ENCODE measurements around the gene CDK6.
"Not testable (repeated sequence)": the region's sequence is repeated elsewhere in the genome, so short reads cannot be mapped to it uniquely, and the experiment has no call there.

The CDK6 gene

GRCh38 chr7:92836489-92836999 is at the start of gene CDK6:
TSS of gene CDK6 (minus strand) at chr7:92836573. CDS start at chr7:92833323, 3,250 bp downstream.
- no peak for DNase-seq (ENCODE audit: low read depth)

GRCh38 chr7:92886039-92886438 is 49.7 kb upstream of the CDK6 start:
- not testable (repeated sequence) for DNase-seq (ENCODE audit: low read depth)

GRCh38 chr7:92884218-92884617 is 47.8 kb upstream of the CDK6 start:
- DNase-seq (ENCODE audit: low read depth) = no peak

GRCh38 chr7:92882760-92883159 is 46.4 kb upstream of the CDK6 start:
- DNase-seq (ENCODE audit: low read depth) = no peak

- DNase-seq (ENCODE audit: low read depth) = no peak
Observed at GRCh38 chr7:92881091-92881485, 44.7 kb upstream of the CDK6 start.

- no peak for DNase-seq (ENCODE audit: low read depth)
Observed at GRCh38 chr7:92880212-92881090, 44.1 kb upstream of the CDK6 start.

- no peak for DNase-seq (ENCODE audit: low read depth)
Observed at GRCh38 chr7:92877367-92877766, 41.0 kb upstream of the CDK6 start.

- no peak for DNase-seq (ENCODE audit: low read depth)
Observed at GRCh38 chr7:92876836-92877235, 40.5 kb upstream of the CDK6 start.

- no peak for DNase-seq (ENCODE audit: low read depth)
Observed at GRCh38 chr7:92875719-92876118, 39.3 kb upstream of the CDK6 start.

- DNase-seq (ENCODE audit: low read depth) = no peak
Observed at GRCh38 chr7:92875173-92875572, 38.8 kb upstream of the CDK6 start.

GRCh38 chr7:92874567-92874966 is 38.2 kb upstream of the CDK6 start:
- DNase-seq (ENCODE audit: low read depth) = no peak

GRCh38 chr7:92873776-92874175 is 37.4 kb upstream of the CDK6 start:
- DNase-seq (ENCODE audit: low read depth) = no peak

GRCh38 chr7:92872701-92873100 is 36.3 kb upstream of the CDK6 start:
- no peak for DNase-seq (ENCODE audit: low read depth)

GRCh38 chr7:92868683-92869293 is 32.4 kb upstream of the CDK6 start:
- DNase-seq (ENCODE audit: low read depth) = no peak

- not testable (repeated sequence) for DNase-seq (ENCODE audit: low read depth)
Observed at GRCh38 chr7:92864169-92864568, 27.8 kb upstream of the CDK6 start.

- no peak for DNase-seq (ENCODE audit: low read depth)
Observed at GRCh38 chr7:92856436-92856835, 20.1 kb upstream of the CDK6 start.

- DNase-seq (ENCODE audit: low read depth) = no peak
Observed at GRCh38 chr7:92854501-92855238, 18.3 kb upstream of the CDK6 start.

GRCh38 chr7:92851732-92852131 is 15.4 kb upstream of the CDK6 start:
- DNase-seq (ENCODE audit: low read depth) = no peak

GRCh38 chr7:92850516-92850915 is 14.1 kb upstream of the CDK6 start:
- no peak for DNase-seq (ENCODE audit: low read depth)

GRCh38 chr7:92849322-92849721 is 12.9 kb upstream of the CDK6 start:
- no peak for DNase-seq (ENCODE audit: low read depth)

- no peak for DNase-seq (ENCODE audit: low read depth)
Observed at GRCh38 chr7:92848851-92849250, 12.5 kb upstream of the CDK6 start.

GRCh38 chr7:92848441-92848840 is 12.1 kb upstream of the CDK6 start:
- no peak for DNase-seq (ENCODE audit: low read depth)

GRCh38 chr7:92847305-92847704 is 10.9 kb upstream of the CDK6 start:
- no peak for DNase-seq (ENCODE audit: low read depth)
